HepG2 (cell line): Measurements from ENCODE around the gene RSKR. TPM values are rescaled to one million over a fixed set of nuclear protein-coding genes. Genes with fewer than 3 reads are reported as not detected.

ENCODE experiments used
- ATAC-seq: fragments of 200-7000 bp; cut with Tn5 transposase; 3 replicates; pipeline ENCODE4 v1.9.1; 2020; ENCODE audit warnings: mild to moderate bottlenecking, moderate library complexity
- BruUV-seq: library from RNA; stranded (reverse); fragments of 400-500 nt; replicated peaks from 2 replicates; lab custom pipeline; 2021; lab: Mats Ljungman, UMichigan
- CTCF ChIA-PET: fragments of 300-600 bp; formaldehyde crosslinking; extraction: SDS; loops from one replicate; lab custom pipeline; 2021; ENCODE audit warnings: low total read pairs, inconsistent platforms, low intra/inter-chr PET ratio; lab: Yijun Ruan, JAX
- POLR2A ChIA-PET: fragments of 350-600 bp; sonication (Branson Sonifier 250); formaldehyde crosslinking; loops from one replicate; lab custom pipeline; 2020; ENCODE audit warnings: antibody characterized with exemption, inconsistent platforms; lab: Yijun Ruan, JAX
- DNase-seq: peaks from one replicate; pipeline ENCODE4 v3.0.0-alpha.2; 2015; ENCODE audit warnings: low spot score
- FAIRE-seq: peaks from 3 replicates; lab custom pipeline; 2011; peaks lifted over from hg19 to GRCh38; lab: Jason Lieb, UNC
- H2AFZ ChIP-seq: one replicate; pipeline ENCODE4 v1.6.1; 2011; ENCODE audit warnings: low read length, inconsistent platforms
- H3K27ac ChIP-seq: fragments of 300-600 bp; 3 replicates; pipeline ENCODE4 v1.8.0; 2011; ENCODE audit warnings: mixed run types, mild to moderate bottlenecking, mixed read lengths, low read length, inconsistent platforms; ENCODE audit not compliant: insufficient read depth; ENCODE audit errors: extremely low read length
- H3K27me3 ChIP-seq, 2 experiments: fragments of 200-600 bp in 1 of 2; 2 replicates in 1 of 2; 3 replicates in 1 of 2; pipeline versions ENCODE4 v1.6.0 to v1.8.0; 2011; ENCODE audit warnings: low read length in 2 of 2, mild to moderate bottlenecking in 2 of 2, moderate library complexity in 2 of 2, inconsistent platforms in 1 of 2; ENCODE audit not compliant: insufficient read depth in 2 of 2, control insufficient read depth in 1 of 2
- H3K36me3 ChIP-seq, 2 experiments: fragments of 200-600 bp in 1 of 2; replicated peaks in 1 of 2; 2 replicates in 1 of 2; 3 replicates in 1 of 2; pipeline versions ENCODE4 v1.5.1 to v1.8.0; 2011; ENCODE audit warnings: low read length in 2 of 2, inconsistent platforms in 1 of 2; ENCODE audit not compliant: insufficient read depth in 2 of 2, control insufficient read depth in 1 of 2
- H3K4me1 ChIP-seq: 2 replicates; pipeline ENCODE4 v1.5.1; 2012; ENCODE audit warnings: low read length, inconsistent platforms; ENCODE audit not compliant: insufficient read depth
- H3K4me2 ChIP-seq: 2 replicates; pipeline ENCODE4 v1.6.0; 2011; ENCODE audit warnings: low read depth, low read length, inconsistent platforms
- H3K4me3 ChIP-seq, 3 experiments: fragments of 200-600 bp in 1 of 3; sonication (generic), shearing (Covaris generic) in 1 of 3; replicated peaks in 1 of 3; 2 replicates each; pipeline ENCODE4 v1.5.1; 2011 to 2016; ENCODE audit warnings: low read length in 3 of 3, inconsistent platforms in 2 of 3, low read depth in 2 of 3, mild to moderate bottlenecking in 2 of 3, control low read depth in 1 of 3, mixed read lengths in 1 of 3; ENCODE audit not compliant: insufficient read depth in 1 of 3
- H3K79me2 ChIP-seq: one replicate; pipeline ENCODE4 v1.6.1; 2011; ENCODE audit warnings: low read length, inconsistent platforms; ENCODE audit not compliant: insufficient read depth
- H3K9ac ChIP-seq: 2 replicates; pipeline ENCODE4 v1.6.0; 2011; ENCODE audit warnings: mild to moderate bottlenecking, low read depth, low read length, inconsistent platforms; ENCODE audit not compliant: insufficient read depth
- H3K9me3 ChIP-seq: 2 replicates; pipeline ENCODE4 v1.5.1; 2012; ENCODE audit warnings: mild to moderate bottlenecking, low read length
- H4K20me1 ChIP-seq: 2 replicates; pipeline ENCODE4 v1.6.0; 2011; ENCODE audit warnings: inconsistent platforms, mild to moderate bottlenecking, low read length, moderate library complexity; ENCODE audit not compliant: insufficient read depth
- BCLAF1 ChIP-seq: fragments of 450-650 bp; IDR thresholded peaks from 2 replicates; pipeline ENCODE4 v1.6.1; 2017; ENCODE audit warnings: mild to moderate bottlenecking
- HCFC1 ChIP-seq: fragments of 150-350 bp; IDR thresholded peaks from 2 replicates; pipeline ENCODE4 v1.6.1; 2014; ENCODE audit warnings: low read depth, low read length
- IRF1 ChIP-seq: sonication (generic); formaldehyde crosslinking; IDR thresholded peaks from 2 replicates; pipeline ENCODE4 v1.4.0; 2020; ENCODE audit warnings: low read depth, mild to moderate bottlenecking, missing genetic modification reagents
- KLF6 ChIP-seq: IDR thresholded peaks from 2 replicates; pipeline ENCODE4 v1.8.0; 2016; ENCODE audit warnings: missing biosample characterization, missing genetic modification reagents
- MAFK ChIP-seq, 2 experiments: IDR thresholded peaks in 1 of 2; conservative IDR thresholded peaks in 1 of 2; 2 replicates each; pipeline ENCODE4 v1.6.1; 2011; ENCODE audit warnings: improper control_type of control experiment in 2 of 2, low read length in 2 of 2
- MTA1 ChIP-seq: sonication (generic); formaldehyde crosslinking; IDR thresholded peaks from 2 replicates; pipeline ENCODE4 v1.4.0; 2020; ENCODE audit warnings: missing genetic modification reagents, mild to moderate bottlenecking, borderline replicate concordance
- PITX1 ChIP-seq: sonication (generic); formaldehyde crosslinking; IDR thresholded peaks from 2 replicates; pipeline ENCODE4 v1.5.1; 2020; ENCODE audit warnings: mild to moderate bottlenecking, missing genetic modification reagents
- RORA ChIP-seq: sonication (generic); formaldehyde crosslinking; IDR thresholded peaks from 2 replicates; pipeline ENCODE4 v1.5.0; 2020; ENCODE audit warnings: mild to moderate bottlenecking, missing genetic modification reagents, moderate library complexity
- TMF1 ChIP-seq: sonication (generic); formaldehyde crosslinking; IDR thresholded peaks from 2 replicates; pipeline ENCODE4 v1.8.1; 2022; ENCODE audit warnings: low read depth, missing genetic modification reagents
- ZC3H4 ChIP-seq: sonication (generic); formaldehyde crosslinking; IDR thresholded peaks from 2 replicates; pipeline ENCODE4 v1.4.0; 2020; ENCODE audit warnings: missing genetic modification reagents, borderline replicate concordance
- WGBS: methylation state at CpG from one replicate; pipeline ENCODE4 v1.1.6; 2017; ENCODE audit warnings: low lambda C conversion rate; 5-methylcytosine and 5-hydroxymethylcytosine counted together
- in situ Hi-C: cut with HindIII; loops from 2 replicates; pipeline ENCODE4 v1.10.0; 2017; ENCODE audit warnings: low pct_unique_long_range_greater_than_20kb; ENCODE audit not compliant: extremely low pct_ligation_motif_present
- intact Hi-C: fragments of 100-400 bp; cut with micrococcal nuclease; formaldehyde crosslinking; loops from one replicate; pipeline ENCODE4 v1.10.0; 2022; ENCODE audit not compliant: unreplicated experiment
- polyA plus RNA-seq, 8 experiments: library from polyadenylated mRNA; depleted of rRNA in 3 of 8; stranded (reverse) in 7 of 8; unstranded in 1 of 8; fragments of >200 nt; fragmentation: Illumina TruSeq in 4 of 8; extraction: Trizol in 4 of 8; gene quantifications; 2 replicates each; pipeline versions ENCODE4 v1.2.1 to v1.2.3, GENCODE V29; 2011 to 2016; ENCODE audit warnings: low read depth in 4 of 8, missing spikeins in 1 of 8, mixed read lengths in 1 of 8; ENCODE audit not compliant: insufficient read depth in 1 of 8
- total RNA-seq, 5 experiments: library from RNA; depleted of rRNA; stranded (reverse); fragments of >200 nt; fragmentation: Illumina TruSeq; extraction: Trizol; gene quantifications; 2 replicates each; pipeline ENCODE4 v1.2.3, GENCODE V29; 2016; ENCODE audit warnings: low read depth in 1 of 5

RSKR gene
- total and polyA plus RNA-seq, 2 of the 13 experiments (the other 11 are each of a cell fraction or from before 2014, with no cell fraction given): 5.0 to 10.4 TPM

GRCh38 chr17:28578246-28579195, 35.5 kb downstream of the RSKR start:
- WGBS: 97% methylated on average over 8 of the region's 8 CpGs
- ATAC-seq (no peak), DNase-seq (no peak), FAIRE-seq (no peak)
- Histone ChIP-seq H3K27ac (no peak overlapping the region), H3K4me1 (peaks cover 32% of the 10 kb centered on the region), H3K79me2 (peaks cover 4% of the 10 kb centered on the region), H3K27me3 (no peaks in the 10 kb centered on the region), H3K4me3 (no peak overlapping the region), H3K9ac (no peak overlapping the region), H3K4me2 (no peak overlapping the region), H3K9me3 (no peaks in the 10 kb centered on the region), H2AFZ (no peak overlapping the region), H4K20me1 (no peaks in the 10 kb centered on the region), H3K36me3 (peaks cover 23 to 56% of the 10 kb centered on the region in 2 experiments)
- in situ Hi-C loops (no loop called here), intact Hi-C loops (no loop called here)
- no peak for TF ChIP-seq PITX1 (CRISPR knock-in tag)
- TF ChIP-seq MTA1 (CRISPR knock-in tag): no peak
- TF ChIP-seq KLF6 (CRISPR knock-in tag): no peak
- no peak for TF ChIP-seq RORA (CRISPR knock-in tag)
- no peak for TF ChIP-seq HCFC1
- no peak for TF ChIP-seq ZC3H4 (CRISPR knock-in tag)
- TF ChIP-seq TMF1 (CRISPR knock-in tag): no peak
- TF ChIP-seq BCLAF1: no peak
- TF ChIP-seq IRF1 (CRISPR knock-in tag): no peak
- TF ChIP-seq MAFK (conservative IDR thresholded peaks at IDR 0.05 in 1 of 2, IDR thresholded peaks at IDR 0.05 in 1 of 2; ENCODE audit: low read length in 2 of 2): no peak
- BruUV-seq: no TSS peak
- ChIA-PET CTCF (no interaction called here), POLR2A (no interaction called here)
